ENCODE measurements around the gene UBXN11.
"Not testable (repeated sequence)": the region's sequence is repeated elsewhere in the genome, so short reads cannot be mapped to it uniquely, and the experiment has no call there.

Gene UBXN11

GRCh38 chr1:26300578-26301275, 5.7 kb downstream of the UBXN11 start:
- DNase-seq = no peak

DNA sequence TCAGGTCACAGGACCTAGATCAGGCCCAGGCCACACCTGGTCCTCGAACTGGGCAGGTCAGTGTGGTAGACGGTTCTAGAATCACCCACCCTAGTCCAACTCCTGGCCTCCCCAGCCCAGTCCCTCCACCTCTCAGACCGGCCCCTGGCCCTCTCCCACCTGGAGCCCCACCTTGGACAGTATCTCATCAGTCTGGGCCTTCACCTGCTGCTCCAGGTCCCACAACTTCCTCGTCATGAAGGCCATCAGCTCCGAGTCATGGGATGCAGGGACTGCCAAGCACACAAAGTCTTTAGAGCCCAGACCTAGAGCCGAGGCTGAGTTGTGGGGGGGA, 8.7 kb downstream of the UBXN11 start:
- no peak for DNase-seq

DNA sequence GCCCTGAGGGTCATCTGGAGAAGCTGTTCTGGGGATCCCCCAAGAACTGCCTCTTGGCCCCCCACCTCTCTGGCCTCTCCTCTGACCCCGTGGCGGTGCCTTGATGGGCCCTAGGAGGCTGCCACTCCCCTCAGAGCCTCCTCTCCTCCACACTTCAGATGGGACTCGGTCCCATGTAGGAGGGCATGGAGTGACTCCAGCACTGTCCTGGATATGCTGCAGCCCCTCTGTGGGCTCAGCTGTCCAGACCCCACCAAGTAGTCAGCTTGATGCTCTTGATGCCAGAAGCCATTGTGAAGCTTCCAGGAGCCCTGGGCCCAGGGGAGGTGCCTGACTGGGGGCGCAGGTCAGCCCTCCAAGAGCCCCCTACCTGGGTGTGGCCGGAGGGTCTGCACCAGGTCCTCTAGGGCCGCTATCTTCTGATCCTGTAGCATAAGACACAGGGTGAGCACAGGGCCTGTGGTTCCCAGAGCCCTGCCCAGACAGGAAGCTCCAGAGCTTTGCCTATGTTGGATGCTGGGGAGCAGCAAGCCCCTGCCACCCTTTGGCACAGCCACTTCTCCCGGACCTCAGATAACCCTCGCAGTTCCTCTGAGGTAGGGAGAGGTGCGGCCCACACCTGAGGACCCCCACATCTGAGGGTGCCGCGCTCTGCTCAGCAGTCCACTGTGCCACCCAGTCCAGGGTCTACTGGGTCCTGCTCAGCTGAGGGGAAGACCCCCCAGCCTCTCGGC, 9.2 kb downstream of the UBXN11 start:
- DNase-seq = no peak

- DNase-seq = no peak
Observed at GRCh38 chr1:26296340-26297056, 9.9 kb downstream of the UBXN11 start.

DNA sequence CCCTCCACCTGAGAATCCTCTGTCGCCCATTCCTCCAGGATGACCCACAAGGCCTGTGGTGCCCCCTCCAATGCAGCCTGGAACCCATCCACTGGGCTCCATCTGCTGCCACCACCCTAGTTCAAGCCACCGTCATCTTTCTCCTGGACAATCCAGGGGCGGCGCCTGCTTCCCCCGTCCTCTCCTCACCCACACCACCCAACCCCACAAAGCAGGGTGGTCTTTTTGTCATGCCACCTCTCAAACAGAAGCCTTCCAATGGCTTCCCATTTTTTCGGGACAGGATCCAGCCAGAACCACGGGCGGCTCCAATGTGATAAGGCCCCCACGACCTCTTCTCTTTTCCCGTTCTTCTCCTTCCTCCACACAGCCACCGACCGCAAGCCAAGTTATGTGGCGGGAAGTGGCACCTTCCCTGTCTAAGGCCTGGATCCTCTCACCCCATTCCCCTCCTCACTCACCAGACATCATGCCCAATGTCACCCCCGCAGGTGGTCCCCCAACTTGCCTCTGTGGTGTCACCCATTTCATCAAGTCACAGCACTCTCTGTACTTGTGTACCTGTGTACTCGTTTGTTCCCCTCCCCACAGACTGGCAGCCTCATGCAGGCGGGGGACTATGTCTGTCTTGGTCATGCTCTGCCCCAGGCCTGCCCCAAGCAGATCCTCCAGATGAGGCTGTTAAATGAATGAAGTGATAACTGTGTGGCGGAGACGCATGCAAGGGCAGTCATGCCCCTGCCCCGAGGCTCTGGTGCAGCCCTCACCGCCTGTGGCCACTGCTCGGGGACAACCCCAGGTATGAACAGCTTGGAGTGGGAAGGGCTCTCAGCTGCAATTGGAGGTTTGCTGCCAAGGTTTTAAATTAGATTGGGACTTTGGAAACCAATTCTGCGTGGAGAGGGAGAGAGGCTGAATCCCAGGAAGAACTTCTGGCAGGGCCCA, 11.0 kb downstream of the UBXN11 start:
- DNase-seq = no peak

DNA sequence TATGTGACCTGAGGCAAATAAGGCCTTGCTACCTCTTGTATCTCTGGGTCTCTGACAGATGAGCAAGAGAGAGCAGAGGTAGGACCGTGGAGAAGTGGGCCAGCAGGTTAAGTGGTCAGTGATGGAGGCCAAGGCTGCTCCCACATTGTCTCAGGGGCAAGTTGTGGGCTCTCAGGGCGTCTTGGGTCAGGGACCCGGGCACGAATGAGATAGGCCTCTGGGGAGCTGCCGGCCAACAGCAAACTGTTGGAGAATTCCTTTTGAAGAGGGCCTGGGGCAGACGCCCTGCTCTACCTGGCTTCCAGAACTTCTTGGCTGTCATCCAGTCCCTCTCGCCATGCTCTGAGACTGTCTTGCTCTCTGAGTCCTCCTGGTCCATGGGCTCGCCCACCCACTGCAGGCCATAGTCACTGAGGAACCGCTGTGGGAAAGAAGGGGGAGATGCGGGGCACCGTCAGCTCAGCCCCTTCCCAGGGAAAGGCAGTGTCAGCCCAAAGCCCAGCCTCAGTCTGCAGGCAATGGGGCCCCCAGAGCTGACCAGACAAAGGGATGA, 12.4 kb downstream of the UBXN11 start:
- DNase-seq = no peak

GRCh38 chr1:26292735-26293134, 13.7 kb downstream of the UBXN11 start:
- not testable (repeated sequence) for DNase-seq

GRCh38 chr1:26291939-26292338, 14.5 kb downstream of the UBXN11 start:
- no peak for DNase-seq

DNA sequence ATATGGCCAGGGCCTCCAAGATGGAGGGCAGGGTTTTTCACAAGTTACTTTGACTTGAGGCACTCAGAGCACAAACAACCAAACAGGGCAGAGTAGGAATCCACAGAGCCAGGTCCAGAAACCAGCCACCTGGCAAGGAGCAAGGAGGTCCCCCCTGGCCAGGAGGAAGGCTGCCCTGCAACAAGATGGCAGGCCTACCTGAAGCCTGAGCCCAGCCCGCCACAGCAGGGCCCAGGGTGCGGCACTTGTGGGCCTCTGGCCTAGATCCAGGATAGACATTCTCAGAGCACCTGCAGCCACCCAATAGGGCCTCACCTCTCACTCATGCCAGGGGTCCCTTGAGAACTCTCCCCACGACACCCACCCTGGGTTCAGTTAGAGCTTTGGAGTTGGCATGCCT, 15.0 kb downstream of the UBXN11 start:
- no peak for DNase-seq

DNA sequence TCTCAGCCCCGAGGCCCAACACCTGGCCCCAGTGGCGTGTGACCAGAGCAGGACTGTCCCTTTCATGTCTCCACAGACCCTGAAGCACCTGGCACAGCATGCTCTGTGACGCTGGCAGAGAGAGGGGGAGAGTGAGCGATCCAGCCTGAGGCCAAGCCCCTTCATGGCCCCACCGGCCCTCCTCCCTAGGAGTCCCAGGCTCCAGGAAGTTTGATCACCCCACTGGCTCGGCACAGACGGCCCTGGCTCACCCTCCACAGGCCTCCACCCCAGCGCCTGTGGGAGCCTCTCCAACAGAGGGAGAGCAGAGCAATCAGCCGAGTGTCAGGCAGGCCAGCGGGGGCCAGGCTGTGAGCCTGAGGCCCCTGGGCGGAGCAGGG, 15.6 kb downstream of the UBXN11 start:
- DNase-seq = no peak

GRCh38 chr1:26290122-26290881, 16.1 kb downstream of the UBXN11 start:
- DNase-seq = no peak

DNA sequence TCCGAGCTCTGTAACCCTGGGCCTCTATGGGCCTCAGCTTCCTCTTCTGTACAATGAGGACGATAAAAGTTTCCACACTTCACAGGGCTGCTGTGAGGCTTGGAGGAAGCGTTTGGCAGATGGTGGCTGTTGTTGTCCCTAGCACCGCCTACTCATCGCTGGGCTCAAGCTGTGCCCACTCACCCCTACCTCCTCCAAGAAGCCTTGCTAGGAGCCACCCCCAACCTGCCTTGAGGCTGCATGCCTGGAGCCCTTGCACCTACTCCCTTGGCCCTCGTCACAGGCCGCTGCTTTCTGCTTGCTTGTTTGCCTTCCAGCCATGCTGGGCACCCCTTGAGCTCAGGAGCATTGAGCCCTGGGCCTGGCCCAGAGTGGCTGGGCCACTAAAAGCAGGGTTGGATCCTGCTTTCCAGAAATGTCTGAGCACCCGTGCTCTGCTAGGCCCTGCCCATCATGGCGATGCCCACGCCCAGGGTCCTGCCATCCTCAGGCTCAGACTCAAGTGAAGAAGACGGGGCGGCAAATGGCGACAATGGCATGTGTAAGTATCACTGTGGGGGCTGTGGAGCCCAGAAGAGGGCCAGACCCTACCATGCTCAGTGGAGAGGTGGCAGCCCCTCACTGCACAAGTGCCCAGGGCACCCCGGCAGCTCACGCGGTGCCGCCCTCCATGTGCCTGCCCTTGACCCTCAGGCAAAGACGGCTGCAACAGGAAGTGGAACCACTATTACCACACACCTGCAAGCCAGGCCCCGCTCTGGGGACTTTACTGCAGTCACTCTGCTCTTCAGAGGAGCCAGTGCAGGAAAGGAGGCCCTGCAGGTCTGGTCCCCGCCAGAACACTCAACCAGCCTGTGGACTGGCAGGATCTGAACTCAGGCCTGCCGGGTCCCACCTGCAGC, 17.0 kb downstream of the UBXN11 start:
- no peak for DNase-seq

GRCh38 chr1:26288311-26288941, 18.0 kb downstream of the UBXN11 start:
- DNase-seq = no peak

GRCh38 chr1:26287811-26288210, 18.6 kb downstream of the UBXN11 start:
- no peak for DNase-seq

GRCh38 chr1:26287033-26287711, 19.3 kb downstream of the UBXN11 start:
- DNase-seq = no peak

GRCh38 chr1:26286064-26286416, 20.4 kb downstream of the UBXN11 start:
- DNase-seq = no peak

GRCh38 chr1:26285366-26286063, 20.9 kb downstream of the UBXN11 start:
- DNase-seq = no peak

DNA sequence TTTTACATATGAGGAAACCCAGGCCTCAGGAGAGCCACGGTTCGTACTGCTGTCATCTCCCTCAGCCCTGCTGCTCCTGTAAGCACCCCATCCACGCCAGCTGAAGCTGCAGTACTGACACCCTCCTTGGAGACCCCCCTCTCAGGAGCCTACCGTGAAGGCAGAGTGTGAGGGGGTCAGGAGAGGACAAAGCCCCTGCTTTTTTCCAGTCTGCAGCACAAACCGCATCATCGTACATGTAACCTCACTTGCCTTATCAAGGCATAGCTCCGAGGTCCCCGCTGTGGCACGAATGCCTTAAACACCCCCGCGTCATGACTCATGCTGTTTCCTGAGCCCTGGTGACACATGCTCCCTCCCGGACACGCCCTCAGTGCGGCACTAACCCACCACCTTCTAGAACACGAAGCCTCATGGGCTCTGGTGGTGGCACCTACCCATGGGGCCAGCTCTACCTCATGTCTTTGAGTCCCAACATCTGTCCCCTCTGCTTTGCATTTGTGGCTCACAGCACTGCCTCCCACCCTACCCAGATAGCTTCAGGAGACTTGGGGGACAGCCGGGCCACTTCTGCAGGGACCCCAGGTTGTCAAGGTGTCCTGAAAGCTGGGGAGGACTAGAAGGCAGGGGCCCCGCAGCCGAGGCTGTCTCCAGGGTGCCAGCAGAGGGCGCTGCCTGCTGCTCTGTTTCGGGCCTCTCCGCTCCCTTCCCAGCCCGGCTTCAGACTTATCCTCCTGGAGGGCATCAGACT, 21.7 kb downstream of the UBXN11 start:
- DNase-seq = no peak
